ENCODE data around the gene TRMT1L. TPM values are rescaled to one million over a fixed set of nuclear protein-coding genes. Genes with fewer than 3 reads are reported as not detected.

The TRMT1L gene
- total RNA-seq, 6 donors from 2014 or later, result 7.3 to 42.2 (median 13.6) TPM

DNA sequence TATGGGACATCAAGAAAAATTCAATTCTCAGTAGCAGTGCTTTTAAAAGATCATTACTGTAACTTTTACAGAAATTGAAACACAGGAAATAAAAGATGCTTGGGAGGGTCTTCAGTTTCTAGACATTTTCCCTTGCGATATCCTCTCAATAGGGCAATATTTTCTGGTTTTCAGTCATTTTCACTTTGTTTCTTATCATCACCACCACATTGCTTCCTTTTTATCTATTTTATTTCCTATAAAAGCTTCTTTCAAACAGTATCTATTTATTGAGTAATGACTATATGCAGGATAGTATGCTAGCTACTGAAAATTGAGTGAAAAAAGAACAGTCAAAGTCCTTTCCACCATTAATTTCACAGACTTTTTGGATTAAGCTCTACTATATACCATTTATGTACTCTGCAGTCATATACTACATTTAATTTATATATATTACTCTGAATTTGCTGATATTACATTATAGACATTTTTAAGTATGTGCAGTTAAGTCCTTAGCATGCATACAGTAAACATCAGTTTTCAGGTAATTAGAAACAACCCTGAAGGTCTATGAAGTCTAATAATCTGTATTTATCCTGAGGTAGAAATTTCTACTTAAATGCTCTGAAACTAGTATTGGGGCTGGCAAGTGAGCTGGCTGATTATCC lies 18.7 kb downstream of the TRMT1L start:
- 95 to 100% methylated on average over 1 of the region's 1 CpG for WGBS, 2 donors
- H3K27me3 ChIP-seq, result no peaks in the 10 kb centered on the region
- H3K4me1 ChIP-seq, result no peaks in the 10 kb centered on the region
- H3K36me3 ChIP-seq, result peaks cover 0 to 62% (median 10%) of the 10 kb centered on the region in 4 donors
- no peak overlapping the region for H3K4me3 ChIP-seq
- ATAC-seq (ENCODE audit: low FRiP score in 2 of 2) (no peak), DNase-seq (no peak)
- no peak overlapping the region for H3K27ac ChIP-seq
- H3K9me3 ChIP-seq, result no peaks in the 10 kb centered on the region
- no peak for TF ChIP-seq POLR2AphosphoS5 (IDR thresholded peaks at IDR 0.05)
- TF ChIP-seq EP300 (IDR thresholded peaks at IDR 0.05), result no peak
- TF ChIP-seq, protein P1, sequence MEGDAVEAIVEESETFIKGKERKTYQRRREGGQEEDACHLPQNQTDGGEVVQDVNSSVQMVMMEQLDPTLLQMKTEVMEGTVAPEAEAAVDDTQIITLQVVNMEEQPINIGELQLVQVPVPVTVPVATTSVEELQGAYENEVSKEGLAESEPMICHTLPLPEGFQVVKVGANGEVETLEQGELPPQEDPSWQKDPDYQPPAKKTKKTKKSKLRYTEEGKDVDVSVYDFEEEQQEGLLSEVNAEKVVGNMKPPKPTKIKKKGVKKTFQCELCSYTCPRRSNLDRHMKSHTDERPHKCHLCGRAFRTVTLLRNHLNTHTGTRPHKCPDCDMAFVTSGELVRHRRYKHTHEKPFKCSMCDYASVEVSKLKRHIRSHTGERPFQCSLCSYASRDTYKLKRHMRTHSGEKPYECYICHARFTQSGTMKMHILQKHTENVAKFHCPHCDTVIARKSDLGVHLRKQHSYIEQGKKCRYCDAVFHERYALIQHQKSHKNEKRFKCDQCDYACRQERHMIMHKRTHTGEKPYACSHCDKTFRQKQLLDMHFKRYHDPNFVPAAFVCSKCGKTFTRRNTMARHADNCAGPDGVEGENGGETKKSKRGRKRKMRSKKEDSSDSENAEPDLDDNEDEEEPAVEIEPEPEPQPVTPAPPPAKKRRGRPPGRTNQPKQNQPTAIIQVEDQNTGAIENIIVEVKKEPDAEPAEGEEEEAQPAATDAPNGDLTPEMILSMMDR (IDR thresholded peaks at IDR 0.05), result no peak
- no peak for TF ChIP-seq POLR2A (IDR thresholded peaks at IDR 0.05)

DNA sequence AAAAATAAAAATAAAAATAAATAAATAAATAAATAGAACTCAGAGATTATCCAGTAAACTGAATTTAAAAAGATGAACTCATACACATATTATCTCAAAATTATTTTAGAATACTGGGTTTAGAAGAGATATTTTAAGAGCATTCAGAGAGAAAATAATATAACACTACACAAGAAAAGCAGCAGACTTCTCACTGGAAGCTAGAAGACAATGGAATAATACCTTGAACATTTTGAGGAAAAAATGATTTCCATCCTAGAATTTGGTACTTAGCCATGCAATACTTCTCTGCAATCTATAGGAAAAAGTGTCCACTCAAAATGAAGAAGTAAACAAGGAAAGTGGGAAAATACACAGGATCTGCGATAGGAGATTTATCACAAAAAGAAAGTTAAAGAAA lies 24.2 kb downstream of the TRMT1L start:
- Histone ChIP-seq H3K4me3 (no peak overlapping the region), H3K4me1 (no peaks in the 10 kb centered on the region), H3K27me3 (no peaks in the 10 kb centered on the region), H3K27ac (no peak overlapping the region), H3K9me3 (peaks cover 0 to 7% (median 0%) of the 10 kb centered on the region in 4 donors), H3K36me3 (peaks cover 0 to 66% (median 16%) of the 10 kb centered on the region in 4 donors)
- DNase-seq, result no peak
- ATAC-seq (ENCODE audit: low FRiP score in 2 of 2), result no peak
- TF ChIP-seq POLR2AphosphoS5 (IDR thresholded peaks at IDR 0.05) (no peak), EP300 (IDR thresholded peaks at IDR 0.05) (no peak), POLR2A (IDR thresholded peaks at IDR 0.05) (no peak)
- TF ChIP-seq, protein P1 (IDR thresholded peaks at IDR 0.05), result no peak
- 89 to 100% methylated on average over 1 of the region's 1 CpG for WGBS, 2 donors

DNA sequence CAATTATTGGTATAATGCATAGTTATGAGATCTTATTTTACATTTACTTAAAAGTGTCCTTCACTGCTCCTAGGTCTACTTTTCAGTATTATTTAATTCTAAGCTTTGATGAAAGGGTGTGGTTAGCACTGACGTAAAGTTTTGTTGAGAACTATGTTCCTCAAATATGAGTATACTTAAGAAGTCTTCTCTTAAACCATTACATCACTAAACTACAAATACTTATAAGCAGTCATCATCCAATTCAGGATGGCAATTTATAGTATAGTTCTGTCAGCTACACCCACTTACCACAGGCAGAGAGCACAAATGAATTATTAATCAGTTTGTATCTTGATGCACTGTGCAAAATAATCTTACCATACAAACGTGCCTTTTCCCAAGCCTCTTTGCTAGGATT lies 27.0 kb downstream of the TRMT1L start:
- peaks cover 2 to 76% (median 30%) of the 10 kb centered on the region in 4 donors for H3K36me3 ChIP-seq
- 63 to 77% methylated on average over 2 of the region's 2 CpGs for WGBS, 2 donors
- TF ChIP-seq POLR2AphosphoS5 (IDR thresholded peaks at IDR 0.05), result no peak
- no peak for TF ChIP-seq POLR2A (IDR thresholded peaks at IDR 0.05)
- no peak for TF ChIP-seq EP300 (IDR thresholded peaks at IDR 0.05)
- TF ChIP-seq, protein P1 (IDR thresholded peaks at IDR 0.05), result no peak
- no peak for ATAC-seq (ENCODE audit: low FRiP score in 2 of 2)
- H3K27ac ChIP-seq, result no peak overlapping the region
- no peak for DNase-seq
- no peaks in the 10 kb centered on the region for H3K4me1 ChIP-seq
- no peak overlapping the region for H3K4me3 ChIP-seq
- peaks cover 0 to 7% (median 0%) of the 10 kb centered on the region in 4 donors for H3K9me3 ChIP-seq
- no peaks in the 10 kb centered on the region for H3K27me3 ChIP-seq

DNA sequence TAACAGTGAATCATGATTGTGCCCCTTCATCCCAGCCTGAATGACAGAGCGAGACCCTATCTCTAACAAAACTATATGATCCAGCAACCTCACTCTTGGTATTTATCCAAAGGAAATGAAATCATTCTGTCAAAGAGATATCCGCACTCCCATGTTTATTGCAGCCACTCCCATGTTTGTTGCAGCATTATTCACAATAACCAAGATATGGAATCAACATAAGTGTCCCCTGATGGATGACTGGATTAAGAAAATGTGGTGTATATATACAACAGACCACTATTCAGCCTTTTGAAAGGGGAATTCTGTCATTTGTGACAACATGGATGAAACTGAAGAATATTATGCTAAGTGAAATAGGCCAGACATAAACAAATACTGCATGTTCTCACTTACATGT lies 44.4 kb downstream of the TRMT1L start:
- Histone ChIP-seq H3K4me1 (no peaks in the 10 kb centered on the region), H3K9me3 (peaks cover 5 to 21% (median 16%) of the 10 kb centered on the region in 4 donors), H3K36me3 (peaks cover 0 to 3% (median 0%) of the 10 kb centered on the region in 4 donors), H3K4me3 (no peak overlapping the region), H3K27ac (no peak overlapping the region), H3K27me3 (no peaks in the 10 kb centered on the region)
- DNase-seq, result no peak
- 67 to 77% methylated on average over 2 of the region's 2 CpGs for WGBS, 2 donors
- no peak for ATAC-seq (ENCODE audit: low FRiP score in 2 of 2)
- no peak for TF ChIP-seq EP300 (IDR thresholded peaks at IDR 0.05)
- TF ChIP-seq, protein P1 (IDR thresholded peaks at IDR 0.05), result no peak
- no peak for TF ChIP-seq POLR2AphosphoS5 (IDR thresholded peaks at IDR 0.05)
- TF ChIP-seq POLR2A (IDR thresholded peaks at IDR 0.05), result no peak

DNA sequence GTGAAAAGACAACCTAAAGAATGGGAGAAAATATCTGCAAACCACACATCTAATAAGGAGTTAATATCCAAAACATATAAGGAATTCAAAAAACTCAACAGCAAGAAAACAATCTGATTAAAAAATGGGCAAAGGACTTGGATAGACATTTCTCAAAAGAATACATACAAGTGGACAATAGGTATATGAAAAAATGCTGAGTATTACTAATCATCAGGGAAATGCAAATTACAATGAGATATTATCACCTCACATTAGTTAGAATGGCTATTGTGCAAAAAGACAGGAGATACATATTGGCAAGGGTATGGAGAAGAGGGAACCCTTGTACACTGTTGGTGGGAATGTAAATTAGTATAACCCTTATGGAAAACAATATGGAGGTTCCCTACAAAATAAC lies 44.9 kb downstream of the TRMT1L start:
- peaks cover 5 to 23% (median 16%) of the 10 kb centered on the region in 4 donors for H3K9me3 ChIP-seq
- H3K27me3 ChIP-seq, result no peaks in the 10 kb centered on the region
- ATAC-seq (ENCODE audit: low FRiP score in 2 of 2) (no peak), DNase-seq (no peak)
- H3K36me3 ChIP-seq, result no peaks in the 10 kb centered on the region
- TF ChIP-seq POLR2A (IDR thresholded peaks at IDR 0.05) (no peak), EP300 (IDR thresholded peaks at IDR 0.05) (no peak), POLR2AphosphoS5 (IDR thresholded peaks at IDR 0.05) (no peak)
- TF ChIP-seq, protein P1 (IDR thresholded peaks at IDR 0.05), result no peak
- no peak overlapping the region for H3K4me3 ChIP-seq
- H3K27ac ChIP-seq, result no peak overlapping the region
- no peaks in the 10 kb centered on the region for H3K4me1 ChIP-seq
